PC-3 (cell line): Measurements from ENCODE around the gene EHMT1. TPM values are rescaled to one million over a fixed set of nuclear protein-coding genes. Genes with fewer than 3 reads are reported as not detected.
A peak's percentile ranks its signal among the peaks of the same experiment; 100 is the strongest.

Experiments used
- ATAC-seq: fragments of 200-7000 bp; cut with Tn5 transposase; 2 replicates; pipeline ENCODE4 v1.9.1; 2020; ENCODE audit warnings: mild to moderate bottlenecking, moderate library complexity
- BruUV-seq: library from RNA; stranded (reverse); fragments of 400-500 nt; replicated peaks from 2 replicates; lab custom pipeline; 2021; lab: Mats Ljungman, UMichigan
- CTCF ChIA-PET: fragments of 300-600 bp; sonication (Branson Sonifier 250); formaldehyde crosslinking; loops from one replicate; lab custom pipeline; 2022; ENCODE audit warnings: antibody characterized with exemption; lab: Charles Lee
- POLR2A ChIA-PET: fragments of 300-600 bp; sonication (Branson Sonifier 250); formaldehyde crosslinking; loops from one replicate; lab custom pipeline; 2022; ENCODE audit warnings: antibody characterized with exemption; ENCODE audit not compliant: unreplicated experiment; lab: Charles Lee
- DNase-seq: peaks from one replicate; pipeline ENCODE4 v3.0.0-alpha.2; 2015
- H2AFZ ChIP-seq: fragments of 300-600 bp; sonication (generic); 2 replicates; pipeline ENCODE4 v1.6.0; 2016; ENCODE audit warnings: antibody characterized with exemption, low read length
- H3F3A ChIP-seq: fragments of 300-600 bp; sonication (generic); one replicate; pipeline ENCODE4 v1.6.0; 2017; ENCODE audit warnings: antibody characterized with exemption, low read length, control low read depth, mild to moderate bottlenecking; ENCODE audit not compliant: unreplicated experiment
- H3K27ac ChIP-seq: fragments of 300-600 bp; sonication (generic); 2 replicates; pipeline ENCODE4 v1.5.1; 2016; ENCODE audit warnings: mild to moderate bottlenecking, low read length
- H3K27me3 ChIP-seq: fragments of 300-600 bp; sonication (generic); 2 replicates; pipeline ENCODE4 v1.6.1; 2016; ENCODE audit warnings: low read length, mixed read lengths
- H3K36me3 ChIP-seq: fragments of 300-600 bp; sonication (generic); 2 replicates; pipeline ENCODE4 v1.6.1; 2016; ENCODE audit warnings: low read depth, mixed run types, low read length, mixed read lengths
- H3K4me1 ChIP-seq: fragments of 300-600 bp; sonication (generic); 2 replicates; pipeline ENCODE4 v1.5.1; 2016; ENCODE audit warnings: low read length; ENCODE audit not compliant: insufficient read depth
- H3K4me2 ChIP-seq: fragments of 300-600 bp; sonication (generic); 2 replicates; pipeline ENCODE4 v1.6.0; 2016; ENCODE audit warnings: low read length
- H3K4me3 ChIP-seq: fragments of 300-600 bp; sonication (generic); 2 replicates; pipeline ENCODE4 v1.5.1; 2016; ENCODE audit warnings: mild to moderate bottlenecking, low read length, mixed read lengths
- H3K79me2 ChIP-seq: fragments of 300-600 bp; sonication (generic); 2 replicates; pipeline ENCODE4 v1.6.1; 2017; ENCODE audit warnings: low read length, mixed read lengths
- H3K9ac ChIP-seq: fragments of 300-600 bp; sonication (generic); 2 replicates; pipeline ENCODE4 v1.6.0; 2016; ENCODE audit warnings: mild to moderate bottlenecking, low read length
- H3K9me2 ChIP-seq: fragments of 300-600 bp; sonication (generic); replicated peaks from 2 replicates; pipeline ENCODE4 v1.6.1; 2016; ENCODE audit warnings: mixed run types, low read length, mixed read lengths
- H3K9me3 ChIP-seq: fragments of 300-600 bp; sonication (generic); 2 replicates; pipeline ENCODE4 v1.6.1; 2016; ENCODE audit warnings: low read length, mixed read lengths
- H4K20me1 ChIP-seq: fragments of 300-600 bp; sonication (generic); 2 replicates; pipeline ENCODE4 v1.6.1; 2016; ENCODE audit warnings: low read length, mixed read lengths
- EZH2 ChIP-seq: fragments of 300-600 bp; sonication (generic); IDR thresholded peaks from one replicate; pipeline ENCODE4 v1.6.1; 2017; ENCODE audit warnings: antibody characterized with exemption, mild to moderate bottlenecking, low read length; ENCODE audit not compliant: unreplicated experiment
- EZH2phosphoT487 ChIP-seq: fragments of 300-600 bp; sonication (generic); IDR thresholded peaks from 2 replicates; pipeline ENCODE4 v1.6.1; 2018; ENCODE audit warnings: mild to moderate bottlenecking, antibody characterized with exemption, low read length, borderline replicate concordance
- intact Hi-C: fragments of 100-400 bp; cut with micrococcal nuclease; formaldehyde crosslinking; loops from 2 replicates; pipeline ENCODE4 v1.9.0; 2023
- total RNA-seq: library from RNA; depleted of rRNA; stranded (reverse); fragments of >200 nt; gene quantifications from 2 replicates; pipeline ENCODE4 v1.2.3, GENCODE V29; 2014
- TF ChIP-seq, protein P1 (sequence below): fragments of 300-600 bp; sonication (generic); conservative IDR thresholded peaks from 2 replicates; pipeline ENCODE4 v1.5.1; 2017; ENCODE audit warnings: antibody characterized with exemption, low read depth, mild to moderate bottlenecking, low read length

The EHMT1 gene
- total RNA-seq, 1 experiment from 2014 or later = 42.8 TPM

- H3K9me3 ChIP-seq = no peaks in the 10 kb centered on the region
- H3K4me1 ChIP-seq = peaks cover 12% of the 10 kb centered on the region; the same call in 1 of the 2 replicates
- H3K36me3 ChIP-seq = no peaks in the 10 kb centered on the region; the same call in 1 of the 2 replicates
- no peaks in the 10 kb centered on the region for H4K20me1 ChIP-seq
- ATAC-seq = no peak
- no peak overlapping the region for H3K9ac ChIP-seq
- no TSS peak for BruUV-seq
- no peak overlapping the region for H2AFZ ChIP-seq
- no peak for DNase-seq
- POLR2A ChIA-PET = no interaction called here
- H3K4me3 ChIP-seq = no peak overlapping the region
- H3K4me2 ChIP-seq = no peak overlapping the region
- no peaks in the 10 kb centered on the region for H3K27me3 ChIP-seq
- no peaks in the 10 kb centered on the region for H3K9me2 ChIP-seq
- CTCF ChIA-PET = no interaction called here
- no peak overlapping the region for H3K27ac ChIP-seq
- intact Hi-C loops = no loop called here
- TF ChIP-seq EZH2phosphoT487 = no peak
- TF ChIP-seq, protein P1, sequence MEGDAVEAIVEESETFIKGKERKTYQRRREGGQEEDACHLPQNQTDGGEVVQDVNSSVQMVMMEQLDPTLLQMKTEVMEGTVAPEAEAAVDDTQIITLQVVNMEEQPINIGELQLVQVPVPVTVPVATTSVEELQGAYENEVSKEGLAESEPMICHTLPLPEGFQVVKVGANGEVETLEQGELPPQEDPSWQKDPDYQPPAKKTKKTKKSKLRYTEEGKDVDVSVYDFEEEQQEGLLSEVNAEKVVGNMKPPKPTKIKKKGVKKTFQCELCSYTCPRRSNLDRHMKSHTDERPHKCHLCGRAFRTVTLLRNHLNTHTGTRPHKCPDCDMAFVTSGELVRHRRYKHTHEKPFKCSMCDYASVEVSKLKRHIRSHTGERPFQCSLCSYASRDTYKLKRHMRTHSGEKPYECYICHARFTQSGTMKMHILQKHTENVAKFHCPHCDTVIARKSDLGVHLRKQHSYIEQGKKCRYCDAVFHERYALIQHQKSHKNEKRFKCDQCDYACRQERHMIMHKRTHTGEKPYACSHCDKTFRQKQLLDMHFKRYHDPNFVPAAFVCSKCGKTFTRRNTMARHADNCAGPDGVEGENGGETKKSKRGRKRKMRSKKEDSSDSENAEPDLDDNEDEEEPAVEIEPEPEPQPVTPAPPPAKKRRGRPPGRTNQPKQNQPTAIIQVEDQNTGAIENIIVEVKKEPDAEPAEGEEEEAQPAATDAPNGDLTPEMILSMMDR = no peak
- no peak for TF ChIP-seq EZH2
- H3F3A ChIP-seq = no peaks in the 10 kb centered on the region
- H3K79me2 ChIP-seq = peaks cover 20% of the 10 kb centered on the region
Measured at GRCh38 chr9:137581361-137582285, 37.2 kb upstream of the EHMT1 start.

DNA sequence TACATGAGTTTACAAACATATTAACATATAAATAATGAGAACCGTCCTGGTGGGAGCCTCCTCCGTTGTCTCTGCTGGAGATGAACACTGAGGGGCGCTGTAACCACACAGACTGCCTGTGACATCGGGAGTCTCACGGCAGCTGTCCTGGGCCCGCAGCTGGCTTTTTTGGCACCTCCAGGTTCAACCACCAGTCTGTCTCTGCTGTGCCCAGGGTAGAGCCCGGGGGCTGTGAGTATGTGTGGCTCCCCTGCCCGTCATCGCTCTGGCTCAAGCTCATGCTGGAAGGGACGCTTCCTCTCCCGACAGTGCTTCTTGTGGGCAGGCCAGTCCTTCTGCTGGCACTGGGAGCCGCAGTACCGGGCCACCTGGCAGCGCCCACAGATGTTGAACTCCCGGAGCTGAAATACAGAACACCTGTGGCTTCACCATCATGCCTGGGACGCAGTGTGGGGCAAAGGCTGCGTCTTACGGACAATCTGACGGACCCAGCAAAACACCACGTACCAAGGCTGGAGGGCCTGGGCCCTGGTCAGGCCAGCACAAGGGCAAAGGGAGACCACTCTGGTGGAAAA is 36.4 kb upstream of the EHMT1 start:
- ATAC-seq (no peak), DNase-seq (no peak)
- H3K27ac ChIP-seq = no peak overlapping the region
- no peak overlapping the region for H2AFZ ChIP-seq
- H3K27me3 ChIP-seq = no peaks in the 10 kb centered on the region
- BruUV-seq = no TSS peak
- H3K9me2 ChIP-seq = no peaks in the 10 kb centered on the region
- CTCF ChIA-PET = no interaction called here
- H3K79me2 ChIP-seq = peaks cover 13% of the 10 kb centered on the region
- no peak for TF ChIP-seq EZH2
- TF ChIP-seq, protein P1 = peak; percentile 51
- H3K4me3 ChIP-seq = no peak overlapping the region
- POLR2A ChIA-PET = no interaction called here
- no peaks in the 10 kb centered on the region; the same call in 1 of the 2 replicates for H3K36me3 ChIP-seq
- no peaks in the 10 kb centered on the region for H4K20me1 ChIP-seq
- intact Hi-C loops = no loop called here
- no peaks in the 10 kb centered on the region for H3F3A ChIP-seq
- H3K4me1 ChIP-seq = peaks cover 7% of the 10 kb centered on the region; the same call in 1 of the 2 replicates
- no peaks in the 10 kb centered on the region for H3K9me3 ChIP-seq
- H3K4me2 ChIP-seq = no peak overlapping the region
- H3K9ac ChIP-seq = no peak overlapping the region

GRCh38 chr9:137583347-137583746 is 35.5 kb upstream of the EHMT1 start:
- Histone ChIP-seq H2AFZ (no peak overlapping the region), H3K27ac (no peak overlapping the region), H3K4me1 (peaks cover 4% of the 10 kb centered on the region; the same call in 1 of the 2 replicates), H3K9me3 (no peaks in the 10 kb centered on the region), H3F3A (no peaks in the 10 kb centered on the region), H3K27me3 (no peaks in the 10 kb centered on the region), H3K9ac (no peak overlapping the region), H3K4me2 (no peak overlapping the region), H4K20me1 (no peaks in the 10 kb centered on the region), H3K36me3 (peaks cover 9% of the 10 kb centered on the region; the same call in 1 of the 2 replicates), H3K9me2 (no peaks in the 10 kb centered on the region), H3K79me2 (peaks cover 9% of the 10 kb centered on the region), H3K4me3 (no peak overlapping the region)
- DNase-seq (no peak), ATAC-seq (no peak)
- POLR2A ChIA-PET = no interaction called here
- no TSS peak for BruUV-seq
- intact Hi-C loops = no loop called here
- TF ChIP-seq EZH2phosphoT487 = no peak
- no peak for TF ChIP-seq EZH2
- TF ChIP-seq, protein P1 = no peak
- CTCF ChIA-PET = no interaction called here
